GM18909 (cell line): Measurements from ENCODE around the gene SELENOO.
"Not testable (repeated sequence)": the region's sequence is repeated elsewhere in the genome, so short reads cannot be mapped to it uniquely, and the experiment has no call there.

Source experiments
- ATAC-seq: cut with Tn5 transposase; IDR thresholded peaks from one replicate; pipeline ENCODE4 v1.9.1; 2021; ENCODE audit warnings: mild to moderate bottlenecking; ENCODE audit not compliant: unreplicated experiment, poor library complexity

The SELENOO gene, protein sequence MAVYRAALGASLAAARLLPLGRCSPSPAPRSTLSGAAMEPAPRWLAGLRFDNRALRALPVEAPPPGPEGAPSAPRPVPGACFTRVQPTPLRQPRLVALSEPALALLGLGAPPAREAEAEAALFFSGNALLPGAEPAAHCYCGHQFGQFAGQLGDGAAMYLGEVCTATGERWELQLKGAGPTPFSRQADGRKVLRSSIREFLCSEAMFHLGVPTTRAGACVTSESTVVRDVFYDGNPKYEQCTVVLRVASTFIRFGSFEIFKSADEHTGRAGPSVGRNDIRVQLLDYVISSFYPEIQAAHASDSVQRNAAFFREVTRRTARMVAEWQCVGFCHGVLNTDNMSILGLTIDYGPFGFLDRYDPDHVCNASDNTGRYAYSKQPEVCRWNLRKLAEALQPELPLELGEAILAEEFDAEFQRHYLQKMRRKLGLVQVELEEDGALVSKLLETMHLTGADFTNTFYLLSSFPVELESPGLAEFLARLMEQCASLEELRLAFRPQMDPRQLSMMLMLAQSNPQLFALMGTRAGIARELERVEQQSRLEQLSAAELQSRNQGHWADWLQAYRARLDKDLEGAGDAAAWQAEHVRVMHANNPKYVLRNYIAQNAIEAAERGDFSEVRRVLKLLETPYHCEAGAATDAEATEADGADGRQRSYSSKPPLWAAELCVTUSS

DNA sequence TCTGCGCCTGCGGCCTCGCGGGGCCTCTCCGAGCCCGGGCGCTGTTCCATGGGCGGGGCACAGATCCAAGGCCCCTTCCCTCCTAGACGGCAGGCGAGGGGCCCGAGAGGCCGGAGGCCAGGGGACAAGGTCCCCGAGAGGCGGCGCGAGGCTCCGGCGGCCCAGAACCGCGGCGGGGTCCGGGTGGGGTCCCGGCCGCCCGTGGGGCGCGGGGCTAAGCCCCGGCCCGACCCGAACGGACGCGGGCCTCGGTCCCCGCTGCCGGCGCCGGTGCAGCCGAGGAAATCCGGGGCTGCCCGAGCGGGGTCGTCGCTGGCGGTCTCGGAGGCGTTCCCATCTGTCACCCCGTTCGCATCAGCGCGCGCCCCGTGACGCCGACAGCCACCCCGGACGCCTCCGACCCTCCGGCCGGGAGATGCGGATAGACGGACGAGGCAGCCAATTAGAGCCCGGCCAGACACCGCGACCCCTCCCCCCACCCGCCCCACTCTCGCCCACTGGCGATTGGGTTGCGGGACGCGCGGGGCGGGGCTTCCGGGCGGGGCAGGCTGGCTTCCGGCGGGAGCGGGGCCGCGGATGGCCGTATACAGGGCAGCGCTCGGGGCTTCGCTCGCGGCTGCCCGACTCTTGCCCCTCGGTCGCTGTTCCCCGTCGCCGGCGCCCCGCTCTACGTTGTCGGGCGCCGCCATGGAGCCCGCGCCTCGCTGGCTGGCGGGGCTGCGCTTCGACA lies at the start of gene SELENOO:
TSS of gene SELENOO (plus strand) at position 551 of the 730 bp plus-strand sequence. CDS start at position 577, 26 bp downstream.
- ATAC-seq, result peak; percentile 71

DNA sequence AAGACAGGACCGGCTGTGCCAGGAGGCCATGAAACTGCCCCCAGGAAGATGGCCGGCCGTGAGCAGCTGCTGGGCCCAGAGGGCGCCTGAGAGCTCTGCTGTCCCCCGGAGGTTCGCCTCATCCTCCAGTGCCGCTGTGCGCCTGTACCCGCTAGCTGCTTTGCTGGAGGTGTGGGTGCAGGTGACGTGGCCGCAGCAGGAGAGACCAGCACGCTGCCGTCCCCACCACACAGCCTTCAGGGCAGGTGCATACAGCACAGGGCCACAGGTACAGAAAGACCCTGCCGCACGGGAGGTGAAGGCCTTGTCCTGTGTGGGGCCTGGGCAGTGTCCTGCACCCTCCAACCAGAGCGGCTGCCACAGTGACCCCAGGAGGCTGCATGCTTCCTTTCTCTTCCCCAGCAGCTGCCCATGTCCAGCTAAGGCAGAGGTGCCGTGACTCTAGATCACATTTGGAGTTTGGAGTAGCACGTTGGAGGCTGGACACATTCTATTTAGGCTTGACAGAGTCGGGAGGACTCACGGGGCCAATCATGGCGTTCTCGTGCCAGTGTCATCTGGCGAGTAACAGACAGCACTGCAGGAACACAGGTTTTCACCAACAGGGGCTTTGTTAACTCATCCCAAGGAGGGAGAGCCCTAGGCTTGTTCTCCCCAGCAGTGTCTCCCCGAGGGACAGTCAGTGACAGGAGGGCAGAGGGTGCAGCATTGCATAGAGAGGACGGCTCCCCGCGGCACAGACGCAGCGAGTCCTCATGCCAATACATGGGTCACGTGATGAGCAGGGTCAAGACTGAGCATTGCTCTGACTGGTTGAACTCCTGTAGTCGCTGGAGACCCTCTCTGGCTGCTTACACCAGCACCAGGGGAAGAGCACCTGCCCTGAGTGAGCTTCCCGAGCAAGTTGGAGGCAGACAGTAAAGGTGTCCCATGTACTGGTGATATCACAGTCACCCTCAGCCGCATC lies 49.0 kb upstream of the SELENOO start:
- no peak for ATAC-seq

- ATAC-seq, result no peak
Observed at GRCh38 chr22:50153056-50153755, 47.6 kb upstream of the SELENOO start.

GRCh38 chr22:50153756-50154140 lies 47.1 kb upstream of the SELENOO start:
- ATAC-seq, result no peak

DNA sequence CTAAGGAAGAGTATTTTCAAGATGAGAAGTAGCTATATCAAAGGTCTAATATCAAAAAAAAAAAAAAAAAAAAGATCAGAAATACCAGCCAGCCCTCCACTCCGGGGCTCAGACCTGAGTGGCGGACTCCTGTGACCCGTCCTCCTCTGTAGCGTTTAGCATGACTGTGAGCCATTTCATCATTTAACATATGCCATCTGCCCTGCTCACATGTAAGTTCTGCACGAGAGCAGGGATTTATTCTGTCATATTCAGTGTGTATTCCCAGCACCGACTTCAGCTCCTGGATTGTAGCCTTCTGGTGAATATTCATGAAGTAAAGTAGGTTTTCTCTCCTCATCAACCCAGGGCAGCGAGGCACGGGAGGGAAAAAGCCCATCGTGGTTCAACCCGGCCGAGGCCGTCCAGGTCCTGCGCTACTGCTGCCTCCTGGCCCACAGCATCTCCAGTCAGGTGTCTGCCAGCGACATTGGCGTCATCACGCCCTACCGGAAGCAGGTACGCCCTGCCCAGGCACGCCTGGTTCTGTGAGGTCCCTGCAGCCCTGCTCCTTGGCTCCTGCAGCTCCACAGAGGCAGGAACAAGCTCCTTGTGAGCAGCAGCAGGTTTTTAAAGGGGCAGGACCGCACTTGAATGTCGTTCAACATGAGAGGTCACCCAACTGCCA lies 43.0 kb upstream of the SELENOO start:
- no peak for ATAC-seq

DNA sequence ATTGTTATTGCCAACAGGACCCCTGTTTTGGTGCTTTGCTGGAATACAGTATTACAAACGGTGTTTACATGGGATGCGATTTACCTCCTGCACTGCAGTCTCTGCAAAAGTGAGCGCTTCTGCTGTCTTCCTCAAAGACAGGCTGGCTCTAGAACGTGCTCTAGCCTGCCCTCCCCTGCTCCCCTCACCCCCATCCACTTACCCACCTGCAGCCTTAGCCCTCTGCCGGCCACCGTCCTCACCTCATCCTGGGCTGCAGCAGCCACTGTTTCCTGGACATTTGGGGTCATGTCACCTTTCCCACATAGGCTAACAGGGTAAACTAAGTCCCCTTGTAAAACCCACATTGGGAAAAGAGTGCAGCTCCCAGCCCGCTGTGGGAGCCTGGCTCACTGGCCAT lies 39.9 kb upstream of the SELENOO start:
- ATAC-seq, result no peak

GRCh38 chr22:50161508-50162390 lies 39.1 kb upstream of the SELENOO start:
- ATAC-seq, result no peak

DNA sequence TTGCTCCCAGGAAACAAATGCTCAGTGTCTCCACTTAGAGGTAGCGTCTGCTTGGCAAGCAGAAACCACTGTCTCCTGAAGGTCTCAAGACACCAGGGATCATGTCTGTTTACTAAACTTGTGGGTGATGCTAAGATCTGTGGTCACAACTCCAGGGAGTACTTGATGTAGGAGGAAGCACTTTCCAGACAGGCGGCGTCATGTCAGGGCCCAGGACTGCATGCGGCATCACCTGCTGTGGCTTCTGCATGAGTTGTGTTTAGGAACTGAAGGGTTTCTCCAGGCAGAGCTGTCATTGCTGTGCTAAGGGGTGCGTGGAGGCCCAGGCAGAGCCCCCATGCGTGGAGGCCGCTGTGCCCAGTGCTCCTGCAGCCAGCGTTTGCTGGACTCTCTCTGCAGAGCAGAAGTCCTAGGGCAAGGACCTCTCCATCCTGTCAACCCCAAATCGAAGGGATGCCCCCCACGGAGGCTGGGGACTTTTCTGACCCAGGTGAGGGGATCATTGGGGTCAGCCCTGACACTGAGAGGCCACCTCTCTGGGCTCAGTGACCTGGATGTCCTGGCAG lies 38.3 kb upstream of the SELENOO start:
- ATAC-seq, result no peak

GRCh38 chr22:50165436-50166123 lies 35.2 kb upstream of the SELENOO start:
- no peak for ATAC-seq

- ATAC-seq, result no peak
Observed at GRCh38 chr22:50167689-50168489, 32.9 kb upstream of the SELENOO start.

GRCh38 chr22:50168490-50169180 lies 32.2 kb upstream of the SELENOO start:
- not testable (repeated sequence) for ATAC-seq

DNA sequence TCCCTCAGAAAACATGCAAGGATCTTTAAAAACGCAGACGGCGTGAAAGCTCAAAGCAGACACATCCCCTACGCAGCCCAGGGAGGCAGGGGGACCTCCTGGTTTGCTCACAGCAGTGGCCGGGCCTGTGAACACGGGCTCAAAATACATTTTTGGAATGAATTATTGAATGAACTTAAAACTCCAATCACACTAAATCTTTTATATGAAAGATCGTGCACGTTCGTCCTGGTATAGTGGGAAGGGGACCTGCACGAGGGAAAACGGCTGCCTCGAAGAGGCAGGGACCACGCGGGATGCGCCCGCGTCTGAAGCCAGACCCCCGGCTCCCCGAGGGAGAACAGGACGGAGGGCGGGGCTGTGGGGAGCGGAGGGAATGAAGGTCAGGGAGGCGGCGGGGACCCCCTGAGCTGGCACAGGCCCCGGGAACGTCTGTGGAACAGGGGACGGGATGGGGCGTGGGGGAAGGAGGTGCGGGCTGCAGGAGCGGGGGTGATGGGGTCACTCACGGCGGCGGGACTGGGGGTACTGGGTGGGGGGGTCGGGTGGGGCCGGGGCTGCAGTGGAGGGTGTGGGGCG lies 31.5 kb upstream of the SELENOO start:
- no peak for ATAC-seq

- ATAC-seq, result no peak
Observed at GRCh38 chr22:50169774-50170341, 31.0 kb upstream of the SELENOO start.

DNA sequence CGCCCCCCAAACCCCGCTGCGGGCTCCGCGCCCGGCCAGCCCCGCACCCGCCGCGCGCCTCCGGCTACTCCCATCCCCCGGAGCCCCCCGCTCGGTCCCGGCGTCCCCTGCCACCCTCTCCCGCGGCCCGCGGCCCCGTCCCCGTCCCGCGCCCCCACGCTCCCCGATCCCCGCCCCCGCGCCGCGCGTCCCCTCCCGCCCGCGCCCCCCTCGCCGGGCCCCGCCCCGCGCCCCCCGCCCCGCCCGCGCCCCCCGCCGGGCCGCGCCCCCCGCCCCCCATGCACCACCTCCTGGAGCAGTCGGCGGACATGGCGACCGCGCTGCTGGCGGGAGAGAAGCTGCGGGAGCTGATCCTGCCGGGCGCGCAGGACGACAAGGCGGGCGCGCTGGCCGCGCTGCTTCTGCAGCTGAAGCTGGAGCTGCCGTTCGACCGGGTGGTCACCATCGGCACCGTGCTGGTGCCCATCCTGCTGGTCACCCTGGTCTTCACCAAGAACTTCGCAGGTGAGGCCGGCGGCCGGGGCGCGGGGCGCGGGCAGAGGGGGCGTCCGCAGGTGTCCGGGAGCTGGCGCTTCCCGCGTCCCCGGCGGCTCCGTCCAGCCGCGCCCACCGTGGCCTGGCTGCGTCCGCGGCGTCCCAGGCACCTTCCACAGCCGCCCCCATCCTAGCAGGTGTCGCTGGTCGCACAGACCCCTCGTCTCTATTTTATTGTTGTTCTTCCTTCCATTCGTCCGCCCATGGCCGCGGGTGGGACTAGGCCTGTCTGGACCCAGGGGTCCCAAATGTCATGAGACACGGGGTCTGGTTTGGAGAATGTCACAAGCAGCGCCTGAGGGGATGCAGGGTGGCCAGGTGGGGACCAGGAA lies 30.1 kb upstream of the SELENOO start, which contains the start of gene PANX2:
TSS of gene PANX2 (plus strand) at position 279 of the 866 bp plus-strand sequence. CDS start at position 279, 0 bp downstream.
- no peak for ATAC-seq
